ENCODE results near the gene TNFSF10.

DNA sequence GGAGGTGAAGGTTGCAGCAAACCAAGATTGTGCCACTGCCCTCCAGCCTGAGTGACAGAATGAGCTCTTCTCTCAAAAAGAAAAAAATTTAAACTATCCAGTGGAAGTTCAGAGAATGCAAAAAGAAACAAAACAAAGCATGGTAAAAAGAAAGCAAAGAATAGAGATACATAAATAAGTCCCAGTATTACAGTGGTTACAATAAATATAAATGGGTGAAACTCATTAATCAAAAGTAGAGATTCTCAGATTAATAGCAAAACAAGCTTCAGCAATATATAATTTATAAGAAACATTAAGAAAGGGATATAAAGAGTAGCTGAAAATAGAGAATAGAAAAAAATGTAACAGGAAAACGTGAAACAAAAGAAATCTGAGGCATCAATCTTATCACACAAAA lies 51.3 kb downstream of the TNFSF10 start:
- TF ChIP-seq POLR2AphosphoS5 (IDR thresholded peaks at IDR 0.05), result no peak
- TF ChIP-seq, protein P1, sequence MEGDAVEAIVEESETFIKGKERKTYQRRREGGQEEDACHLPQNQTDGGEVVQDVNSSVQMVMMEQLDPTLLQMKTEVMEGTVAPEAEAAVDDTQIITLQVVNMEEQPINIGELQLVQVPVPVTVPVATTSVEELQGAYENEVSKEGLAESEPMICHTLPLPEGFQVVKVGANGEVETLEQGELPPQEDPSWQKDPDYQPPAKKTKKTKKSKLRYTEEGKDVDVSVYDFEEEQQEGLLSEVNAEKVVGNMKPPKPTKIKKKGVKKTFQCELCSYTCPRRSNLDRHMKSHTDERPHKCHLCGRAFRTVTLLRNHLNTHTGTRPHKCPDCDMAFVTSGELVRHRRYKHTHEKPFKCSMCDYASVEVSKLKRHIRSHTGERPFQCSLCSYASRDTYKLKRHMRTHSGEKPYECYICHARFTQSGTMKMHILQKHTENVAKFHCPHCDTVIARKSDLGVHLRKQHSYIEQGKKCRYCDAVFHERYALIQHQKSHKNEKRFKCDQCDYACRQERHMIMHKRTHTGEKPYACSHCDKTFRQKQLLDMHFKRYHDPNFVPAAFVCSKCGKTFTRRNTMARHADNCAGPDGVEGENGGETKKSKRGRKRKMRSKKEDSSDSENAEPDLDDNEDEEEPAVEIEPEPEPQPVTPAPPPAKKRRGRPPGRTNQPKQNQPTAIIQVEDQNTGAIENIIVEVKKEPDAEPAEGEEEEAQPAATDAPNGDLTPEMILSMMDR (IDR thresholded peaks at IDR 0.05), result no peak

All from esophagus muscularis mucosa (tissue), 3 donors.